ENCODE data around the gene ZNF583. TPM values are rescaled to one million over a fixed set of nuclear protein-coding genes. Genes with fewer than 3 reads are reported as not detected.

ZNF583 gene
- total RNA-seq: 9.5 and 10.2 TPM in 2 replicates
- long read RNA-seq, full-length matches to known transcripts: 20 of 27 reads
- long read RNA-seq, partial matches to known transcripts: 4 of 27 reads
- long read RNA-seq, other reads (novel, unspliced or antisense): 3 of 27 reads

- Mint-ChIP-seq H3K27me3 (ENCODE audit: unreplicated experiment) (no peaks in the 10 kb centered on the region), H3K9me3 (ENCODE audit: unreplicated experiment) (peaks cover 63% of the 10 kb centered on the region), H3K36me3 (ENCODE audit: unreplicated experiment) (peaks cover 72% of the 10 kb centered on the region), H3K4me1 (ENCODE audit: unreplicated experiment) (peaks cover 26% of the 10 kb centered on the region), H3K4me3 (ENCODE audit: unreplicated experiment) (peak within 1 kb of the TSS; percentile 86), H3K27ac (ENCODE audit: unreplicated experiment) (peak within 1 kb of the TSS; percentile 87)
- TF ChIP-seq CTCF (IDR thresholded peaks at IDR 0.05): no peak
- DNase-seq (ENCODE audit: extremely low spot score, unreplicated experiment): peak; percentile 98
Measured at GRCh38 chr19:56403764-56404704, at the start of gene ZNF583. Gene ZNF583 (plus strand): TSS chr19:56404332. CDS start chr19:56407115, 2,783 bp downstream.

GRCh38 chr19:56355517-56355916 lies 48.6 kb upstream of the ZNF583 start:
- DNase-seq (ENCODE audit: extremely low spot score, unreplicated experiment): no peak
- Mint-ChIP-seq H3K27me3 (ENCODE audit: unreplicated experiment) (no peaks in the 10 kb centered on the region), H3K4me1 (ENCODE audit: unreplicated experiment) (no peaks in the 10 kb centered on the region), H3K4me3 (ENCODE audit: unreplicated experiment) (no peak overlapping the region), H3K9me3 (ENCODE audit: unreplicated experiment) (peaks cover 23% of the 10 kb centered on the region), H3K27ac (ENCODE audit: unreplicated experiment) (no peak overlapping the region), H3K36me3 (ENCODE audit: unreplicated experiment) (no peaks in the 10 kb centered on the region)
- TF ChIP-seq CTCF (IDR thresholded peaks at IDR 0.05): no peak

GRCh38 chr19:56356944-56357343 lies 47.2 kb upstream of the ZNF583 start:
- Mint-ChIP-seq H3K4me3 (ENCODE audit: unreplicated experiment) (no peak overlapping the region), H3K27ac (ENCODE audit: unreplicated experiment) (no peak overlapping the region), H3K27me3 (ENCODE audit: unreplicated experiment) (no peaks in the 10 kb centered on the region), H3K9me3 (ENCODE audit: unreplicated experiment) (peaks cover 28% of the 10 kb centered on the region), H3K36me3 (ENCODE audit: unreplicated experiment) (peaks cover 3% of the 10 kb centered on the region), H3K4me1 (ENCODE audit: unreplicated experiment) (no peaks in the 10 kb centered on the region)
- no peak for DNase-seq (ENCODE audit: extremely low spot score, unreplicated experiment)
- no peak for TF ChIP-seq CTCF (IDR thresholded peaks at IDR 0.05)

DNA sequence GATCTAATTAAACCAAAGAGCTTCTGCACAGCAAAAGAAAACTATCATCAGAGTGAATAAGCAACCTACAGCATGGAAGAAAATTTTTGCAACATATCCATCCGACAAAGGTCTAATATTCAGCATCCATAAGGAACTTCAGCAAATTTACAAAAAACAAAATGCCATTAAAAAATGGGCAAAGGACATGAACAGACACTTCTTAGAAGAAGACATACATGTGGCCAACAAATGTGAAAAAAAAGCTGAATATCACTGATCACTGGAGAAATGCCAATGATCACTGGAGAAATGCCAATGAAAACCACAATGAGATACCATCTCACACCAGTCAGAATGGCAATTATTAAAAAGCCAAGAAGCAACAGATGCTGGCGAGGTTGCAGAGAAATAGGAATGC lies 43.3 kb upstream of the ZNF583 start:
- Mint-ChIP-seq H3K36me3 (ENCODE audit: unreplicated experiment) (peaks cover 5% of the 10 kb centered on the region), H3K9me3 (ENCODE audit: unreplicated experiment) (peaks cover 54% of the 10 kb centered on the region), H3K27ac (ENCODE audit: unreplicated experiment) (no peak overlapping the region), H3K4me1 (ENCODE audit: unreplicated experiment) (no peaks in the 10 kb centered on the region), H3K27me3 (ENCODE audit: unreplicated experiment) (no peaks in the 10 kb centered on the region), H3K4me3 (ENCODE audit: unreplicated experiment) (no peak overlapping the region)
- TF ChIP-seq CTCF (IDR thresholded peaks at IDR 0.05): no peak
- no peak for DNase-seq (ENCODE audit: extremely low spot score, unreplicated experiment)

Measured in osteocyte (in vitro differentiated cells).